GM10847 (cell line): ENCODE results near the gene PPP1CC.

Source experiments
- POLR2A ChIP-seq: IDR thresholded peaks from 2 replicates; pipeline ENCODE4 v1.6.1; 2011; ENCODE audit not compliant: insufficient read length; ENCODE audit errors: extremely low read depth

The PPP1CC gene

DNA sequence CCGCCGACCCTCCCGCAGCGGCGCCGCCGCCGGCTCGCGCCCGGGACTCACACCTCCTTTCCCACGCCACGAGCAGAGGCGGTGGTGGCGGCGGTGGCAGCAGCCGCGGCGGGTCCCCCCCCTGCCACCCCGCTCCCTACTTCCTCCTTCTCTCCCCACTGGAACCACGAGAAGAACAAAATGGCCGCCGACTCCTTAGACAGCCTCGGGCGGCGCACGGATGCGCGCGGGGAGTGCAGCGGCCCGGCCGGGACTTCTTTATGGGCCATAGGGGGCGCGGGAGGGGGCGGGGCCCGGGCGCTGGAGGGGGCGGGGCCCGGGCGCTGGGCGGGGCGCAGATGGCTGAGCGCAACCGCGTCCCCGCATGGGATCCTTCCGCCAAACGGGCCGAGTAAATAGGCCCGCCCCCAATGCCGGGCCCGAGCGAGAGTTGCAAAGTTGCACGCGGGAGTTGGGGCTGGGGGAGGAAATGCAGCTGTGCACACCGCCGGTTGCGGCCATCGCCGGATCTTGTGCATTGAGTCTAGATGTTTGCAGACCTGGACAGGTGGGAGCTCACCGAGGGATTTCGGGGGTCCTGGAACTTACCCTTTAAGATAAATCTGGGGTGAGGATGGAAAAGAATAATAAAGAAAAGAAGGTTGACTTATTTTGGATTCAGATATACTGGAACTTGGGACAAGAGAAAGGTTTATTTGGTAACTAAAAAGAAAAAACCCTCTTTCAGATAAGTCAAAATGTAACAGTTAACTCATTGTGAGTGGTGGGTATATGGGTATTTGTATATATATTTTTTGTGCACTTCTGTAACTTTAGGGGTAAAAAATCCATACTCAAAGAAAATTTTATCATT is at the start of gene PPP1CC:
TSS of gene PPP1CC (minus strand) at position 174 of the 853 bp plus-strand sequence. CDS start 184 bp downstream, outside the sequence.
- TF ChIP-seq POLR2A = peak; percentile 67

DNA sequence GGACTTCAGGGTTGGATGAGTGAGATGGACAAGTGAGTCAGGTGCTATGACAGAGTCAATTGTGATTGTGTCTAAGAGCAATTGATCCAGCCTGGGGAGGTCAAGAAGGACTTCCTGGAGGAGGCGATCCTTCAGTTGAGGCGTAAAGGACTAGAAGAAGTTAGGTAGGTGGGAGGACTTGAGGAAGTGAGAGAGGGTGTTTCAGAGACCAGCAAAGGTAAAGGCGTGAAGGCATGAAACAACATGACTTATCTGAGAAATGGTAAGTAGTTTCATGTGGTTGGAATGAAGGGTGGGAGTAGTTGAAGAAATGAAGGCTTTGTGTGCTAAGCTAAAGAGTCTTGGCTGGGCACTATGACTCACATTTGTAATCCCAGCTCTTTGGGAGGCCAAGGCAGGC is 48.9 kb upstream of the PPP1CC start:
- no peak for TF ChIP-seq POLR2A

DNA sequence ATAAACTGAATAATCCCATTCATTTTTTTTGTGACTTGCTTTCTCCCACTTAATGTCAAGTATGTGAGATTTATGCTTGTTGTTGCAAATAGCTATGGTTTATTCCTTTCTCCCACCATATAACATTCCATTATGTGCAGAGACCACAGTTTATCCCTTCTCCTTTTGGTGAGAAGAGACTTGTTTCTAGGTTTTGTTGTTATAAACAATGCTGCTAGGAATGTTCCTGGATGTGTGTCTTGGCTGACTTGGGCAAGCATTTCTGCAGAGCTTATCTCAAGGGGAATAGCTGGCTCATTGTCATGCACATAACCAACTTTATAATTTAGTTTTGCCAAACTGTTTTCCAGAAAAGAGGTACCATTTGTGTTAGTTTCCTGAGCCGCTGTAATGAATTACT is 47.6 kb upstream of the PPP1CC start:
- TF ChIP-seq POLR2A = no peak

DNA sequence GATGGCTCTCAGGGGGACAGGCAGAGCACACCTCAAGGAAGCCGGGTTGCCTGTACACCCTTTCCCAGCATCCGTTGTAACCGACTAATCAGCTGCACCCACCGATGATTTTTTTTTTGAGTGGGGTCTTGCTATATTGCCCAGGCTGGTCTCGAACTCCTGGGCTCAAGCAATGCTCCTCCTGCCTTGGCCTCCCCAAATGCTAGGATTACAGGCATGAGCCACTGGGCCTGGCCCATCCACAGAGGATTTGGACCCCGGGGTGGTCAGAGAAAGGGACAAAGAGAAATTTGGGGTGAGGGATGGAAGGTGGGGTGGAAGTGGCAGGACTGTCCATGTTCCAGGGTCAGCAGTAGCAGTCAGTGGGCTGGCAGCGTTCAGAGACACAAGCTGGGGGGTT is 43.3 kb upstream of the PPP1CC start:
- no peak for TF ChIP-seq POLR2A

DNA sequence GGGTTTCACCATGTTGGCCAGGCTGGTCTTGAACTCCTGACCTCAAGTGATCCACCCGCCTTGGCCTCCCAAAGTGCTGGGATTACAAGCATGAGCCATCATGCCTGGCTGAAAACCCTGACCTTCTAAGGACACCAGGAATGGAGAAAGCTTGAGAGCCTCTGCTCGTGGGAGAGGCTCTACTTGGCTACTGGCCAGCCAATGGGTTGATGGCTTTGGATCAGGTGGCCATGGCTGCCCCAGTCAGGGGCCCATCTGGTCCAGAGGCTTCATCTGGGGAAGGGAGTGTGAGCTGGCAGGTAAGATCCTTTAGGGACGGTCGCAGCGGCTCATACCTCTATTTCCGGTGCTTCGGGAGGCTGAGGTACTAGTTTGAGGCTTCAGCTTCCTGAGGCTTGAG is 42.5 kb upstream of the PPP1CC start:
- TF ChIP-seq POLR2A = no peak

DNA sequence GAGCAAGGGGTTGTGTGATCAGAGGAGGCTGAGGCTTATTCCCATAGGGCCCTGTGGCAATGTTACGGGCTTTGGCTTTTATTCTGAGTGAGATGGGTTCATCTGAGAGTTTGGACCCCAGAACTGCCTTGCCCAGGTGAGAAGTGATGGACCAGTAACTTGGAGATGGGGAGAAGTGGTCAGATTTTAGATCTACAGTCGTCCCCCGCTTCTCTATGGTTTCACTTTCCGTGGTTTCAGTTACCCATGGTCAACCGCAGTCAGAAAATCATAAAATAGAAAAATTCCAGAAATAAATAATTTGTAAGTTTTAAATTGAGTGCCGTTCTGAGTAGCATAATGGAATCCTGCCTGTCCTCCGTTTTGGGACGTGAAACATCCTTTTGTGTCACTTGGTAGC is 40.2 kb upstream of the PPP1CC start:
- no peak for TF ChIP-seq POLR2A

DNA sequence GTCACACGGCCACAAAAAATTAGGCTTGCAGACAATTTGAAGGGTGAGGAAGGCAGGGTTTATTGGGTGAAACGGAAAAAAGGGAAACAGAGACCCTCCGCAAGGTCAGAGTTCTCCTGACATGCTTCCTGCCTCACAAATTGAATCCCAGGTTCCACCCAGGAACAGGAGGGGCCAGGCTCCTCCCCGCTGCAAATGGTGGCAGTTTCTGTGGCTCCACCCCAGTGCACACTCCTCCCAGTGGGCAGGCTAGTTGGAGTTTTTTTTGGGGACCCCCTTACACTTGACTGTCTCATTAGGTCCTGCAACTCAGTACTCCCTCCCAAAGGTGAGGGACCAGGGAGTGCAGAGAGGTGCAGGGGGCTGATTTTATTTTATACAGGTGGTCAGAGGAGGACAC is 39.4 kb upstream of the PPP1CC start:
- TF ChIP-seq POLR2A = no peak

DNA sequence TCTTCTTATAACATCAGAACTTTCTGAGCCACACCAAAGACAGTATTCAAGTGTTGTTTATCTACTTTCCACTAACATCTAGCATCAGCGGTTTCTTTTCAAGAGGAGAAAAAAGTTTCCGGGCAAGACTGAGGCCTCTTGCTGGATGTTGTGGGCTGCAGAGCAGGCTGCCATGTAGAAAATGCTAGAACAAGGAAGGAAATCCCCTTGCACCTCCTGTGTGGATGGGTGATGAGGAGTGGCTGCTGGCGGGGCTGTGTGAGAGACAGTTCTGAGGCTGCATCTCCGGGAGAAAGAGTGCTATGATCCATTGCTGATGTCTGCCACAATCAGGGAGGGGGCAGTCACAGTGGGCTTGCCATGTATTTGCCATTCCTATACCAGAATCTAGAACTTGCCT is 37.8 kb upstream of the PPP1CC start:
- TF ChIP-seq POLR2A = no peak

DNA sequence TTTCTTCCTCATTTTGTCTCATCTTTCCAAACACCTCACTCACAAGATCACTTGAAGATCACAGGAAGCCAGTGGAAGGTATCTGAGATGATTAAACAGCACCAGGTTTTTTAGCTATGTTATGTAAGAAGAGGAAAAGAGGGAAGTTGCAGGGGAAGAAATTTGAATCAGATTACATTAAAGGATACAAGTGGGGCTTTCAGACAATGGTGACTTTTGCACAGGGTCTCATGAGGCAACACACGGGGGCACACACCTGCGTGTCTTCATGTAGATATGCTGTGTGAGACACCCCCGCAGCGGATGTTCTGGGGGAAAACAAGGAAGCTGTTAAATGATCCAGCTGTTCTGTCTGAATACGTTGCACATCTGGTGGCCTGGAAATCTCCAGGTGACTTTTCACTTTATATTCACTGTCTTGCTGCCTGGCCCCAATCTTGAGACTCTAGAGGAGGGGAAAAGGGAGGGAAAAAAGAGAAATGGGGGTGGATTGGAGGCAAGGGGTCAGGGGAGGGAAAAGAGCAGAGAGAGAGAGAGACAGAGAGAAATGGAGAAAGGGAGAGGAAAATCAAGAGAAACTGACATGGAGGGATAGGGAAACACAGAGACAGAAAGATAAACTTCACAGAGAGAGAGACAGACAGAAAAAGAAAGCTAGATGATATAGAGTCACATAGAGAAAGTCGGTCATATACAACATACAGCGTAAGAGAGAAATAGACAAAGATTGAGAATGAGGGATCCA is 36.3 kb upstream of the PPP1CC start:
- no peak for TF ChIP-seq POLR2A

DNA sequence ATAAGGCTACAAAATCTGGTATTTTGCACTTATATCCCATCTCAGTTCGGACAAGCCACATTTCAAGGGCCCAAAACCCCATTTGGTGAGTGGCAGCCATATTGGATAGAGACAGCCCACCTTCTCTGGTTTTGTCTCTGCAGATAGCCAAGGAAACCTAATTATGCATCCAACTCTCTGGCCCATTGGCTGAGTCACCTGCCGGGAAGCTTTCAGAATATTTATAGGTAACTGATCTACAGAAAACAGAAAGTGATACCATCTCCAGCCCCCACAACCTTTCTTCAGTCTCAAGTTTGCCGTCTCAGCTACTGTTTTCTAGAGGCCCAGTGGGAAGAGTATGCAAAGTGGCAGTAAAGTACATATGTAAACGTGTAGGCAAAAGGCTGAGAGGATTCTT is 33.7 kb upstream of the PPP1CC start:
- no peak for TF ChIP-seq POLR2A

DNA sequence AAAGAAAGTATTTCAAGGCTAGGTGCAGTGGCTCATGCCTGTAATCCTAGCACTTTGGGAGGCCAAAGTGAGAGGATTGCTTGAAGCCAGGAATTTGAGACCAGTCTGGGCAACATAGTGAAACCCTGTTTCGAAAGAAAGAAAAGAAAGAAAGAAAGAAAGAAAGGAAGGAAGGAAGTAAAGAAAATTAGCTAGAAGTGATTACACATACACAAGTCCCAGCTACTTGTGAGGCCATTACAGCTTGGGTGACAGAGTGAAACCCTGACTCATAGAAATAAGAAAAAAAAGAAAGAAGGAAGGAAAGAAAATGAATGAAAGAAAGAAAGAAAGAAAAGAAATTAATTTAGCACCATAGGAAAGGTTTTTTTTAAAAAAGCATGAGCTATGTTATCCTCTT is 33.3 kb upstream of the PPP1CC start:
- no peak for TF ChIP-seq POLR2A

DNA sequence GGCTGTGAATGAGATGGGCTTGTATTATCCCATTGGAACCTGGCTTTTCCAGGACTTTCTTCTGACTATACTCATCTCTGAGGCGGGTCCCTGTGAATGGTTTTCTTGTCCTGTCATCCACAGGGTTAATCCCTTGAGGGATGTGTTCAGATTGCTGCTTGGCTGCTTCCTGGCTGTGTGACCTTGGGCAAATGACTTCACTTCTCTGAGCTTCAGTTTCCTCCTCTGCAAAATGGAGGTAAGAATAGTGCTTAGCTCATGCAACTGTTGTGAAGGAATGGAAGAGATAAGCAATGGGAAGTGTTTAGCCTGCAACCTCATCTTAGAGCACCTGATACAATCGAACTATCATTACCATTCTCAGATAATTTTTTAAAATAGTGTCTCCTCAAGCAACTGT is 32.1 kb upstream of the PPP1CC start:
- no peak for TF ChIP-seq POLR2A

DNA sequence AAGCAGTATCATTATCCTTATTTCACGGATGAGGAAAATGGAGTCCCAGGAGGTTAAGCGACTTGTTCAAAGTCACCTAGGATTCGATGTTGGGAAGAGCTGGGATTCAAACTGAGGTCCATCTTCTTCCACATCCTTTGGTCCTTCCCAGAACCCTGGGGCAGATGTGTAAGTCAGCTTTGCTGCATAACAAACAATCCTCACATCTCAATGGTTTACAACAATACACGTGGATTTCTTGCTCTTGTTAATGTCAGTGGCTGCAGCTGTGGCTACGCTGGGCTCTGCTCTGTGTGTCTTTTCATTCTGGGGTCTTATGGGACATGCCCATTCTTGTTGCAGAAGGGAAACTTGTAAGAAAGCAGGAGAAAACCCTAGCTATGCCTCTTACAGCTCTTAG is 26.3 kb upstream of the PPP1CC start:
- TF ChIP-seq POLR2A = no peak

DNA sequence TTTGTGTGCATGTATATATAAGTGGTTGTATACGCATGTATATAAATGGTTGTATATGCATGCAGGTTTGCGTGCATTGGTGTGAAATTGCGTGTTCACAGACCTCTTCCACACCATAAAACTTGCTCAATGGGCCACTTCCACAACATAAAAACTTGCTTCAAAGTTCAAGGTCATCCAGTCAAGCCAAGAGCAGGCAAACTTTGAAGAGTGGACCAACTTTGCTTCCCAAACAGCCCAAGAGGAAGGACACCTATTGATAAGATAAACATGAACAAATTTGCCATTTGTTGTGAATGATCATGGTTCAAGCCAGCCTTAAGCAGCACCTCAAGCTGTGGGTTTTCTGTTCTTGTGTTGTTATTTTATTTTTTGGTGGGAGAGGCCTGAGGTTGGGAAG is 25.2 kb upstream of the PPP1CC start:
- no peak for TF ChIP-seq POLR2A

DNA sequence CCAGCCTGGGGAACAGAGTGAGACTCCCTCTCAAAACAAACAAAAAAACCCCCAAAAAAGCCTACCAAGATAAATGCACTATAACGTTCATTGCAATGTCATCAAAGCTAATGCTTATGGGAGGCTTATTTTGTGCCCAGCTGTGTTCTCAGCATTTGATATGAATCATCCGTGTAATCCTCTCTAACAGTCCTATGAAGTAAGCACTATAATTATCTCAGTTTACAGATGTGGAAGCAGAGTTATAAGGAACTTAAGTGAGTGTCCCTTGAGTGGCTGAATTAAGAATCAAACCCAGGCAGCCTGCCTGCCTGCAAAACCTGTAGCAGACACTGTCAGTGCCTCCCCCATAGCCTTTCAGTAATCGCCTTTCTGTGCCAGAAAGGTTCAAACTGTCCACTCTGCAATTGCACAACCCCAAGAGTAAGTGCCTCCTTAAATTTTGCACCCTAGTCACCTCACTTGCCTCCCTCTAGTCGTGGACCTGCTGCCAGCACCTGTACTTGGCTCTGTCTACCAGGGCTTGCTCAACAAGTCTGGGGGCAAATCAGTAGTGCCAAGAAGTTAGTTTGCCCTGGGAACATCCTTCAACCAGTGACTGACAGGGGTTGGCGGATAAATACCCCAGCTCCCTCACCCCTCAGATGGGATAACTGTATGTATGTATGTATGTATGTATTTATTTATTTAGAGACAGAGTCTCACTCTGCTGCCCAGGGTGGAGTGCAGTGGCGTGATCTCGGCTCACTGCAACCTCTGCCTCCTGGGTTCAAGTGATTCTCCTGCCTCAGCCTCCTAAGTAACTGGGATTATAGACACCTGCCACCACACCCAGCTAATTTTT is 23.8 kb upstream of the PPP1CC start:
- TF ChIP-seq POLR2A = no peak
